Astrocyte (in vitro differentiated cells and primary cell): ENCODE measurements around the gene PHETA2. TPM values are rescaled to one million over a fixed set of nuclear protein-coding genes. Genes with fewer than 3 reads are reported as not detected.

Experiments
- DNase-seq: peaks from one replicate; pipeline ENCODE4 v3.0.0-alpha.2; 2010; ENCODE audit warnings: low read depth
- FAIRE-seq: peaks from 2 replicates; lab custom pipeline; 2011; peaks lifted over from hg19 to GRCh38; lab: Jason Lieb, UNC
- H2AFZ ChIP-seq: 2 replicates; pipeline ENCODE4 v1.6.0; 2012; ENCODE audit warnings: low read depth, low read length, inconsistent platforms
- H3K27ac ChIP-seq: 2 replicates; pipeline ENCODE4 v1.5.1; 2011; ENCODE audit warnings: low read depth, low read length, inconsistent platforms
- H3K27me3 ChIP-seq: 2 replicates; pipeline ENCODE4 v1.6.0; 2011; ENCODE audit warnings: low read length, inconsistent platforms; ENCODE audit not compliant: insufficient read depth
- H3K36me3 ChIP-seq: 2 replicates; pipeline ENCODE4 v1.5.1; 2011; ENCODE audit warnings: low read length, inconsistent platforms; ENCODE audit not compliant: insufficient read depth
- H3K4me1 ChIP-seq: 2 replicates; pipeline ENCODE4 v1.5.1; 2011; ENCODE audit warnings: low read length, inconsistent platforms; ENCODE audit not compliant: insufficient read depth
- H3K4me2 ChIP-seq: 2 replicates; pipeline ENCODE4 v1.6.0; 2012; ENCODE audit warnings: low read length, inconsistent platforms
- H3K4me3 ChIP-seq: 2 replicates; pipeline ENCODE4 v1.5.1; 2011; ENCODE audit warnings: low read depth, mild to moderate bottlenecking, low read length, inconsistent platforms; ENCODE audit not compliant: insufficient read depth
- H3K79me2 ChIP-seq: 2 replicates; pipeline ENCODE4 v1.6.0; 2012; ENCODE audit warnings: mild to moderate bottlenecking, low read length, inconsistent platforms; ENCODE audit not compliant: insufficient read depth
- H3K9ac ChIP-seq: 2 replicates; pipeline ENCODE4 v1.6.0; 2012; ENCODE audit warnings: mild to moderate bottlenecking, low read length, inconsistent platforms
- H3K9me3 ChIP-seq: 2 replicates; pipeline ENCODE4 v1.5.1; 2012; ENCODE audit warnings: low read depth, mild to moderate bottlenecking, low read length, inconsistent platforms; ENCODE audit not compliant: insufficient read depth
- H4K20me1 ChIP-seq: 2 replicates; pipeline ENCODE4 v1.6.0; 2012; ENCODE audit warnings: low read length, inconsistent platforms; ENCODE audit not compliant: insufficient read depth
- H3K27ac Mint-ChIP-seq: one replicate; pipeline ENCODE4 v1.8.0; 2021; ENCODE audit warnings: mild to moderate bottlenecking, mixed read lengths; ENCODE audit not compliant: unreplicated experiment
- H3K27me3 Mint-ChIP-seq: one replicate; pipeline ENCODE4 v1.8.0; 2021; ENCODE audit warnings: low read depth, mixed read lengths; ENCODE audit not compliant: unreplicated experiment
- H3K36me3 Mint-ChIP-seq: one replicate; pipeline ENCODE4 v1.8.0; 2021; ENCODE audit warnings: low read depth, mixed read lengths; ENCODE audit not compliant: unreplicated experiment
- H3K4me1 Mint-ChIP-seq: one replicate; pipeline ENCODE4 v1.8.0; 2021; ENCODE audit warnings: low read depth, mixed read lengths; ENCODE audit not compliant: unreplicated experiment
- H3K4me3 Mint-ChIP-seq: one replicate; pipeline ENCODE4 v1.8.0; 2021; ENCODE audit warnings: mild to moderate bottlenecking, moderate library complexity, mixed read lengths; ENCODE audit not compliant: unreplicated experiment
- H3K9me3 Mint-ChIP-seq: one replicate; pipeline ENCODE4 v1.8.0; 2021; ENCODE audit warnings: mild to moderate bottlenecking, mixed read lengths; ENCODE audit not compliant: unreplicated experiment
- EZH2 ChIP-seq: IDR thresholded peaks from 2 replicates; pipeline ENCODE4 v1.6.1; 2012; ENCODE audit warnings: mild to moderate bottlenecking, low read length, inconsistent platforms; ENCODE audit not compliant: insufficient read depth
- total RNA-seq: library from RNA; stranded (reverse); gene quantifications from 2 replicates; pipeline ENCODE4 v1.2.1, GENCODE V29; 2021
- TF ChIP-seq, protein P1 (sequence below): IDR thresholded peaks from 2 replicates; pipeline ENCODE4 v1.5.1; 2011; ENCODE audit warnings: low read depth, mild to moderate bottlenecking, inconsistent platforms, low read length, moderate library complexity; ENCODE audit not compliant: insufficient read depth

PHETA2 gene
- total RNA-seq, 1 donor from 2014 or later = 0.18 TPM

DNA sequence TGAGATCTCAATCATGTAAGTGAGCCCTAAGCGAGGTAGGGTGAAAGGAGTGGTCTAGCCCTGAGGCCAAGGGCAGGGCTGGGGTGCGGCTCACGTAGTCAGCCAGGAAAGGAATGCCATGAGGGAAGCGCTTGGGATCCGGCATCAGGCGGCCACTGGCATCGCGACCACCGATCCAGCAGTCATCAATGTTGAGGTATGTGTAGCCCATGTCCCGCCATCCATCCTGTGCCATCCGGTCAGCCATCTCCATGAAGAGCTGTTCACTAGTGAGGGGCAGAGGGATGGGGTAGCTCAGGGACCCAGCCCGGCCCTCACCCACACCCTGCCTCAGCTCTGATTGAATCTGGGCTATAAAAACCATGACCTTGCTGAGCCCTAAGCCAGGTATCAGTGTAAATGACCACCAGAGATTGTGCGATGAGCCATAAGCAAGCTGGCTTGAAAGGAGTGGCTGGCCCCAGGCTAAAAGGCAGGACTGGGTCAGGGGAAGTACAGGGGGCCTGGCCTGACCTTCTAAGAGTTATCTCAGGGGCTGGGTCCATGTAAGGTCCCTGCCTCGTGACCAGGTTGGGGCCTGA lies 6.3 kb upstream of the PHETA2 start:
- Mint-ChIP-seq H3K27me3 (no peaks in the 10 kb centered on the region), H3K4me1 (no peaks in the 10 kb centered on the region), H3K9me3 (peaks cover 2% of the 10 kb centered on the region), H3K27ac (no peak overlapping the region), H3K4me3 (no peak overlapping the region), H3K36me3 (peaks cover 11% of the 10 kb centered on the region)
- TF ChIP-seq, protein P1, sequence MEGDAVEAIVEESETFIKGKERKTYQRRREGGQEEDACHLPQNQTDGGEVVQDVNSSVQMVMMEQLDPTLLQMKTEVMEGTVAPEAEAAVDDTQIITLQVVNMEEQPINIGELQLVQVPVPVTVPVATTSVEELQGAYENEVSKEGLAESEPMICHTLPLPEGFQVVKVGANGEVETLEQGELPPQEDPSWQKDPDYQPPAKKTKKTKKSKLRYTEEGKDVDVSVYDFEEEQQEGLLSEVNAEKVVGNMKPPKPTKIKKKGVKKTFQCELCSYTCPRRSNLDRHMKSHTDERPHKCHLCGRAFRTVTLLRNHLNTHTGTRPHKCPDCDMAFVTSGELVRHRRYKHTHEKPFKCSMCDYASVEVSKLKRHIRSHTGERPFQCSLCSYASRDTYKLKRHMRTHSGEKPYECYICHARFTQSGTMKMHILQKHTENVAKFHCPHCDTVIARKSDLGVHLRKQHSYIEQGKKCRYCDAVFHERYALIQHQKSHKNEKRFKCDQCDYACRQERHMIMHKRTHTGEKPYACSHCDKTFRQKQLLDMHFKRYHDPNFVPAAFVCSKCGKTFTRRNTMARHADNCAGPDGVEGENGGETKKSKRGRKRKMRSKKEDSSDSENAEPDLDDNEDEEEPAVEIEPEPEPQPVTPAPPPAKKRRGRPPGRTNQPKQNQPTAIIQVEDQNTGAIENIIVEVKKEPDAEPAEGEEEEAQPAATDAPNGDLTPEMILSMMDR = no peak
- TF ChIP-seq EZH2 = no peak
- no peak for FAIRE-seq
- peaks cover 14% of the 10 kb centered on the region for H3K4me1 ChIP-seq
- no peaks in the 10 kb centered on the region for H3K79me2 ChIP-seq
- H3K4me3 ChIP-seq = no peak overlapping the region
- H3K36me3 ChIP-seq = no peaks in the 10 kb centered on the region
- H3K9ac ChIP-seq = no peak overlapping the region
- DNase-seq = no peak
- H4K20me1 ChIP-seq = no peaks in the 10 kb centered on the region
- H3K9me3 ChIP-seq = no peaks in the 10 kb centered on the region
- no peak overlapping the region for H3K4me2 ChIP-seq
- H2AFZ ChIP-seq = no peak overlapping the region
- no peaks in the 10 kb centered on the region for H3K27me3 ChIP-seq
- H3K27ac ChIP-seq = no peak overlapping the region

DNA sequence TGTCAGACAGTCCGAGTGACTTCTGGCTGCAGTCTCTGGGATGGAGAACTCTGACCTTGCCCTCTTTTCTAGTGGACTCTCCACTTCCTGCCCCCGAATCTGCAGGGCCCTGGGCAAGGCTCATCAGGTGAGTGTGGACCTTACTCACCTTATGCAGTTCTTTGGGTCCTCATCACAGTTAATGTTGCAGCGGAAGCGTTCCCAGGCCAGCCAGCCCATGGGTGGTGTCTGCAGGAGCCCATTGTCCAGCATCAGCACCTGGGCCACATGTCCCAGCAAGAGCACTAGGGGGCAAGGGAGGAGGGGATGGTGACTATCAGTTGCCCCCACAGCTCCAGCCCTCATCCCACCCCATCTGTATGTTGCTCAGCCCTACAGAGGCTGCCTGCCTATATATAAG lies 5.8 kb upstream of the PHETA2 start:
- no peak for DNase-seq
- H3K9me3 ChIP-seq = no peaks in the 10 kb centered on the region
- no peak overlapping the region for H3K4me3 Mint-ChIP-seq

More for the DNA sequence above, 5.8 kb upstream of the PHETA2 start:
- FAIRE-seq = no peak
- peaks cover 6% of the 10 kb centered on the region for H3K9me3 Mint-ChIP-seq
- H3K27me3 Mint-ChIP-seq = no peaks in the 10 kb centered on the region
- no peaks in the 10 kb centered on the region for H3K4me1 Mint-ChIP-seq
- peaks cover 14% of the 10 kb centered on the region for H3K4me1 ChIP-seq
- H3K4me2 ChIP-seq = no peak overlapping the region
- no peak overlapping the region for H3K27ac Mint-ChIP-seq
- no peaks in the 10 kb centered on the region for H3K79me2 ChIP-seq
- peaks cover 11% of the 10 kb centered on the region for H3K36me3 Mint-ChIP-seq
- no peak overlapping the region for H3K4me3 ChIP-seq
- no peak overlapping the region for H3K27ac ChIP-seq
- H3K9ac ChIP-seq = no peak overlapping the region
- H3K36me3 ChIP-seq = no peaks in the 10 kb centered on the region
- no peaks in the 10 kb centered on the region for H3K27me3 ChIP-seq
- TF ChIP-seq, protein P1 = no peak
- no peak for TF ChIP-seq EZH2
- no peak overlapping the region for H2AFZ ChIP-seq
- H4K20me1 ChIP-seq = no peaks in the 10 kb centered on the region
